Osteoblast (primary cell): ENCODE results near the gene FASN. TPM values are rescaled to one million over a fixed set of nuclear protein-coding genes. Genes with fewer than 3 reads are reported as not detected.

ENCODE experiments used
- DNase-seq: peaks from one replicate; pipeline ENCODE4 v3.0.0; 2011; ENCODE audit warnings: low spot score, mixed read lengths; ENCODE audit not compliant: insufficient read length; ENCODE audit errors: missing footprints
- H2AFZ ChIP-seq: 2 replicates; pipeline ENCODE4 v1.6.0; 2011; ENCODE audit warnings: mild to moderate bottlenecking, low read length
- H3K27ac ChIP-seq: 2 replicates; pipeline ENCODE4 v1.5.1; 2011; ENCODE audit warnings: mild to moderate bottlenecking, low read depth, low read length, moderate library complexity
- H3K27me3 ChIP-seq: 2 replicates; pipeline ENCODE4 v1.6.0; 2012; ENCODE audit warnings: mild to moderate bottlenecking, control low read depth, inconsistent platforms, low read length, moderate library complexity; ENCODE audit not compliant: insufficient read depth
- H3K36me3 ChIP-seq: 2 replicates; pipeline ENCODE4 v1.5.1; 2011; ENCODE audit warnings: mild to moderate bottlenecking, low read length, control low read depth, moderate library complexity; ENCODE audit not compliant: insufficient read depth
- H3K4me1 ChIP-seq: 2 replicates; pipeline ENCODE4 v1.5.1; 2011; ENCODE audit warnings: mild to moderate bottlenecking, low read length, control low read depth, moderate library complexity; ENCODE audit not compliant: insufficient read depth
- H3K4me2 ChIP-seq: 2 replicates; pipeline ENCODE4 v1.6.0; 2011; ENCODE audit warnings: mild to moderate bottlenecking, low read length; ENCODE audit not compliant: insufficient read depth
- H3K4me3 ChIP-seq: fragments of 200-600 bp; sonication (generic); 3 replicates; pipeline ENCODE4 v1.5.1; 2012; ENCODE audit warnings: mild to moderate bottlenecking, low read length, inconsistent platforms; ENCODE audit not compliant: insufficient read depth
- H3K79me2 ChIP-seq: 2 replicates; pipeline ENCODE4 v1.6.0; 2012; ENCODE audit warnings: mild to moderate bottlenecking, low read length, control low read depth, inconsistent platforms; ENCODE audit not compliant: insufficient read depth
- H3K9me3 ChIP-seq: 2 replicates; pipeline ENCODE4 v1.5.1; 2011; ENCODE audit warnings: low read depth, low read length, control low read depth
- H4K20me1 ChIP-seq: 2 replicates; pipeline ENCODE4 v1.6.0; 2012; ENCODE audit warnings: mild to moderate bottlenecking, low read length, control low read depth; ENCODE audit not compliant: insufficient read depth
- total RNA-seq: library from RNA; depleted of rRNA; stranded (reverse); fragments of >200 nt; gene quantifications from 2 replicates; pipeline ENCODE4 v1.2.3, GENCODE V29; 2012
- TF ChIP-seq, protein P1 (sequence below): IDR thresholded peaks from 2 replicates; pipeline ENCODE4 v1.5.1; 2011; ENCODE audit warnings: mild to moderate bottlenecking, low read depth, low read length, moderate library complexity; ENCODE audit errors: extremely low read depth

FASN gene
- total RNA-seq, 1 donor = 142 TPM

DNA sequence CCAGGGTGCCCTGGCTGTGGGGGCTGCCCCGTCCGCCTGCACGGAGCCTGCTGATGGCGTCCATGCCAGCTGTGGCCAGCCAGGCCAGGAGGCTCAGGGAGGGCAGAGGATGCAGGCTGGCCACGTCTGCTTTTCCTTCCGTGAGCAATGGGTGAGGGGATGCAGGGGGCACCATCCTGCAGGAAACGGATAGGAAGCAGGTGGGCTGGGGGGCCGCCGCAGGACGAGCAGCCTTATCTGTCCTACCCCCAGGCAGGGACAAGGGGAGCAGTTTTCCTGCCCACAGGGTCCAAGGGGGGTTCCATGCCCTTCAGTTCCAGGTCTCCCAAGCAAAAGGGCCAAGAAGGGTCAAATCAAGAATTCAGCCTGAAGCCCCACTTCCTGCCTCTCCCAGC lies 39.2 kb downstream of the FASN start:
- no peak overlapping the region for H3K4me2 ChIP-seq
- H4K20me1 ChIP-seq = peaks cover 3% of the 10 kb centered on the region
- TF ChIP-seq, protein P1, sequence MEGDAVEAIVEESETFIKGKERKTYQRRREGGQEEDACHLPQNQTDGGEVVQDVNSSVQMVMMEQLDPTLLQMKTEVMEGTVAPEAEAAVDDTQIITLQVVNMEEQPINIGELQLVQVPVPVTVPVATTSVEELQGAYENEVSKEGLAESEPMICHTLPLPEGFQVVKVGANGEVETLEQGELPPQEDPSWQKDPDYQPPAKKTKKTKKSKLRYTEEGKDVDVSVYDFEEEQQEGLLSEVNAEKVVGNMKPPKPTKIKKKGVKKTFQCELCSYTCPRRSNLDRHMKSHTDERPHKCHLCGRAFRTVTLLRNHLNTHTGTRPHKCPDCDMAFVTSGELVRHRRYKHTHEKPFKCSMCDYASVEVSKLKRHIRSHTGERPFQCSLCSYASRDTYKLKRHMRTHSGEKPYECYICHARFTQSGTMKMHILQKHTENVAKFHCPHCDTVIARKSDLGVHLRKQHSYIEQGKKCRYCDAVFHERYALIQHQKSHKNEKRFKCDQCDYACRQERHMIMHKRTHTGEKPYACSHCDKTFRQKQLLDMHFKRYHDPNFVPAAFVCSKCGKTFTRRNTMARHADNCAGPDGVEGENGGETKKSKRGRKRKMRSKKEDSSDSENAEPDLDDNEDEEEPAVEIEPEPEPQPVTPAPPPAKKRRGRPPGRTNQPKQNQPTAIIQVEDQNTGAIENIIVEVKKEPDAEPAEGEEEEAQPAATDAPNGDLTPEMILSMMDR = no peak
- H3K79me2 ChIP-seq = peaks cover 16% of the 10 kb centered on the region
- no peaks in the 10 kb centered on the region for H3K4me1 ChIP-seq
- no peak overlapping the region for H3K27ac ChIP-seq
- DNase-seq = peak; percentile 81
- no peak overlapping the region for H3K4me3 ChIP-seq
- no peak overlapping the region for H2AFZ ChIP-seq
- peaks cover 50% of the 10 kb centered on the region for H3K36me3 ChIP-seq
- H3K9me3 ChIP-seq = no peaks in the 10 kb centered on the region
- H3K27me3 ChIP-seq = no peaks in the 10 kb centered on the region

DNA sequence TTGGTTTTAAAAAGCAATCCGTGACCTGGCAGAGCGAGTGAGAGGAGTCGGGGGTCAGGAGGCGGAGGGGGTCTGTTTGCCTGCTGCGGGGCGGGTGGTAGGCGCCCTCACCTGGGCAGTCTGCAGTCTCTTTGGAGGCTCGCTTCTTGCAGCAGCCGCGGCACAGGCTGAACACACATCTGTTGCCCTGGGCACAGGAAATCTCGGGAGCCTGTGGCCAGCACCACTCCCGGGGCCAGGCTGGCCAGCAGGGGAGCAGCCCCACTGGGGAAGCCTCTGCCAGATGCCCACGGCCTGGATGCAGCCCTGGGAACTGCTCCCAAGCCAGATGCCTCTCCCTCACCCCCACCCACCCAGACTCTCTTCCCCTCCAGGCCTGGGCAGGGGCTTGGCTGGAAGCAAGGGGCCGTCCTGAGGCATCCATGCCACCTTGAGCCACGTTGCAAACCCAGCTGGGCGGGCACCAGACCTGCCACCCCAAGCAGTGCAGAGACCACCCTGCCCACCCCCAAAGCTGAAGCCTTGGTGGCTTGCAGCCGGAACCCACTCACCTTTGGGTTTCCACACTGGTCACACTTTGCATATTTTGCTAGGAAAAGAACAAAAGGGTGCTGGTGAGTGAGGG lies 39.7 kb downstream of the FASN start:
- peak; percentile 84 for DNase-seq
- H3K27me3 ChIP-seq = no peaks in the 10 kb centered on the region
- H3K4me2 ChIP-seq = no peak overlapping the region
- peaks cover 46% of the 10 kb centered on the region for H3K36me3 ChIP-seq
- H3K9me3 ChIP-seq = no peaks in the 10 kb centered on the region
- H4K20me1 ChIP-seq = peaks cover 3% of the 10 kb centered on the region
- no peak overlapping the region for H2AFZ ChIP-seq
- H3K4me3 ChIP-seq = no peak overlapping the region
- TF ChIP-seq, protein P1 = no peak
- H3K79me2 ChIP-seq = peaks cover 16% of the 10 kb centered on the region
- no peak overlapping the region for H3K27ac ChIP-seq
- H3K4me1 ChIP-seq = peaks cover under 1% of the 10 kb centered on the region

DNA sequence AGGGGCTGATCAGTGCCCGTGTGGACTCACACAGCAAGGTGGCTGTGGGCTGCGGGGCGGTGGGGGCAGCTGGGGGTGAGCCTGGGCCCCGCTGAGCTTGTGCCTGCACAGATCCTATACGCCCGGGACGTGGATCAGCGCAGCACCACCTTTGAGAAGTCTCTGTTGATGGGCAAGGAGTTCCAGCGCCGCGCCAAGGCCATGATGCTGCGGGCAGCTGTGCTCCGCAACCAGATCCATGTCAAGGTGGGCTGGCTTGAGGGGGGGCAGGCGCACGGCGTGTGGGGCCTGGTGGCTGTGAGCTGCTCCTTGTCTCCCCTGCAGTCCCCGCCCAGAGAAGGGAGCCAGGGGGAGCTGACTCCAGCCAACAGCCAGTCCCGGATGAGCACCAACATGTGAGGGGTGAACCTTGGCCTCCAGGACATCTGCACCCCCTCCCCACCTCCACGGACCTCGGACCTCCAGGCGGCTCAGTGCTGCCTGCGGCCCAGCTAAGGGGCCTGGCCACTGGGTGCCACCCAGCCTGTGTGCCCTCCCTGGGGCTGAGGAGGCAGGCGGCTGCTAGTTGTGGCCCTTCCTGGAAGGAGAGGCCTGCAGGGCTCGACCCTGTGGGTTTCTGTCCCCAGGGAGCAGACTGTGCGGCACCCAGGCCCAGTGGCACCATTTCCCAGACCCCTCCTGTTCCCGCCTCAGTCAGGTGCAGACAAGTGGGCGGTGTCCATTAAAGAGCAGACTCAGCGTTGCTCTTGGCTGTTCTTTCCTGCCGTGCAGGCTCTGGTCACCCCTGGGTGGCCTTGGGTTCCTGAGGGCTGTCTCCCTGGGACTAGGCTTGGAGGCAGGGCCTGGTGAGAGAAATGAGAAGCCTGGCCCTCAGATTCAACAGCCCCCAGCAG lies 41.1 kb downstream of the FASN start:
- Histone ChIP-seq H3K4me3 (no peak overlapping the region), H3K79me2 (peaks cover 27% of the 10 kb centered on the region), H4K20me1 (peaks cover 7% of the 10 kb centered on the region), H3K36me3 (peaks cover 37% of the 10 kb centered on the region), H3K9me3 (no peaks in the 10 kb centered on the region), H3K4me2 (no peak overlapping the region), H3K27me3 (no peaks in the 10 kb centered on the region), H3K4me1 (peaks cover 12% of the 10 kb centered on the region), H2AFZ (no peak overlapping the region), H3K27ac (no peak overlapping the region)
- DNase-seq = peak; percentile 91
- TF ChIP-seq, protein P1 = no peak

DNA sequence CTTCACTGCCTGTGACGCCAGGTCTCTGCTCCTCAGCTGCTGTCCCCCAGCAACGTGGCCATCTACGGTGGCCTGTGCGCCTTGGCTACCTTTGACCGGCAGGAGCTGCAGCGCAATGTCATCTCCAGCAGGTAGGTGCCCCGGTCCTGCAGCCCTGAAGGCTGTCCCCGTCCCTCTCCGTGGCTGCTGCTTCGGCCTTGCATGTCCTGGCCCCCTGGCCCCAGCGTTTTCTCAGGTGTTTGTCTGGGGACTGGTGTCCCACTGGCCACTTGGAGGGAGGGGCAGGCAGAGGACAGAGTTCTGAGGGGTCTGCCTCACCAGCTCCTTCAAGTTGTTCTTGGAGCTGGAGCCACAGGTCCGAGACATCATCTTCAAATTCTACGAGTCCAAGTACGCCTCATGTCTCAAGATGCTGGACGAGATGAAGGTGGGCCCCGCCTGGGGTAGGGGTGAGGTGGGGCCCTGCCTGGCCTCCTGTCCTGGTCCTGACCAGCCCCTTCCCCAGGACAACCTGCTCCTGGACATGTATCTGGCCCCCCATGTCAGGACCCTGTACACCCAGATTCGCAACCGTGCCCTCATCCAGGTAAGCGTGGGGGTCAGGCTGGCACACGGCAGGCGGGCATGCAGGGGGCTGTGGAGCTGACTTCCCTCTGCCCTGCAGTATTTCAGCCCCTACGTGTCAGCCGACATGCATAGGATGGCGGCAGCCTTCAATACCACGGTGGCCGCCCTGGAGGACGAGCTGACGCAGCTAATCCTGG lies 41.9 kb downstream of the FASN start:
- Histone ChIP-seq H3K4me2 (no peak overlapping the region), H3K36me3 (peaks cover 33% of the 10 kb centered on the region), H3K4me3 (no peak overlapping the region), H3K79me2 (peaks cover 30% of the 10 kb centered on the region), H3K4me1 (peaks cover 12% of the 10 kb centered on the region), H3K27me3 (no peaks in the 10 kb centered on the region), H3K9me3 (no peaks in the 10 kb centered on the region), H4K20me1 (peaks cover 5% of the 10 kb centered on the region), H2AFZ (no peak overlapping the region), H3K27ac (no peak overlapping the region)
- TF ChIP-seq, protein P1 = no peak
- DNase-seq = peak; percentile 90
